ENCODE measurements around the gene TRPV4. TPM values are rescaled to one million over a fixed set of nuclear protein-coding genes. Genes with fewer than 3 reads are reported as not detected.

Gene TRPV4
- total and polyA plus RNA-seq, 10 of the 15 experiments (the other 5 are each of a cell fraction or from before 2014, with no cell fraction given), result not detected

GRCh38 chr12:109762673-109763191 is 70.5 kb downstream of the TRPV4 start:
- no TSS peak for BruUV-seq (replicated peaks)
- Histone ChIP-seq H3K9ac (ENCODE audit: control insufficient read depth, insufficient read depth, low read length) (no peak overlapping the region), H3K4me2 (ENCODE audit: control insufficient read depth, insufficient read depth) (no peak overlapping the region), H3K79me2 (ENCODE audit: control insufficient read depth, insufficient read depth, low read length) (no peaks in the 10 kb centered on the region), H4K20me1 (ENCODE audit: control insufficient read depth, insufficient read depth) (no peaks in the 10 kb centered on the region), H3K27me3 (replicated peaks in 1 of 2; ENCODE audit: control insufficient read depth in 2 of 2, insufficient read depth in 2 of 2, low read length in 1 of 2) (no peaks in the 10 kb centered on the region), H3K9me3 (replicated peaks; ENCODE audit: control insufficient read depth, insufficient read depth, low read length) (no peaks in the 10 kb centered on the region; the same call in 2 of the 3 replicates), H3K4me1 (ENCODE audit: control insufficient read depth, insufficient read depth, low read length) (no peaks in the 10 kb centered on the region), H3K36me3 (ENCODE audit: control insufficient read depth in 2 of 2, insufficient read depth in 2 of 2, low read length in 1 of 2) (no peaks in the 10 kb centered on the region), H3K4me3 (no peak overlapping the region), H2AFZ (ENCODE audit: control insufficient read depth, low read depth, low read length) (no peak overlapping the region), H3K27ac (ENCODE audit: control insufficient read depth, insufficient read depth) (no peak overlapping the region)
- POLR2A ChIA-PET, result no interaction called here
- DNase-seq (ENCODE audit: low read depth, low spot score), result no peak
- 30% methylated on average over 2 of the region's 2 CpGs for WGBS (ENCODE audit: insufficient coverage, insufficient replicate concordance, low lambda C conversion rate, missing lambda C conversion rate)
- CTCF ChIA-PET, result interaction anchor here (1.3 kb wide), 1 partner anchor 83 kb away, joined by 4 read pairs; no protein-coding TSS in a partner anchor
- SMC1A ChIA-PET (ENCODE audit: uncharacterized antibody, unreplicated experiment), result no interaction called here
- RAD21 ChIA-PET (ENCODE audit: unreplicated experiment), result no interaction called here
- no peak for FAIRE-seq
- intact Hi-C loops (cut with micrococcal nuclease; ENCODE audit: unreplicated experiment), result no loop called here
- no peak for ATAC-seq
- in situ Hi-C loops (cut with MboI), result no loop called here
- TF ChIP-seq MYC (IDR thresholded peaks at IDR 0.05; ENCODE audit: insufficient read depth, insufficient read length, insufficient replicate concordance, low read length, severe bottlenecking) (no peak), E2F4 (IDR thresholded peaks at IDR 0.05; ENCODE audit: low read depth, low read length) (no peak), ATF2 (IDR thresholded peaks at IDR 0.05; ENCODE audit: low read length) (no peak), RELA (IDR thresholded peaks at IDR 0.05; ENCODE audit: borderline replicate concordance, partially characterized antibody) (no peak), MLLT1 (IDR thresholded peaks at IDR 0.05) (no peak), BHLHE40 (IDR thresholded peaks at IDR 0.05; ENCODE audit: borderline replicate concordance in 1 of 2, low read depth in 2 of 2, low read length in 1 of 2) (no peak), HSF1 (IDR thresholded peaks at IDR 0.05; ENCODE audit: low read depth, low read length) (no peak), TCF7 (IDR thresholded peaks at IDR 0.05; ENCODE audit: borderline replicate concordance) (no peak), GATAD2B (conservative IDR thresholded peaks at IDR 0.05; ENCODE audit: low read depth) (no peak), MEF2A (IDR thresholded peaks at IDR 0.05; ENCODE audit: insufficient read depth, low read depth, low read length) (no peak), ZBED1 (IDR thresholded peaks at IDR 0.05; ENCODE audit: borderline replicate concordance) (no peak), POLR2AphosphoS5 (IDR thresholded peaks at IDR 0.05; ENCODE audit: low read length) (no peak)

All from GM12878 (cell line).